ACC112 (cell line): ENCODE data around the gene KLHL2.
A peak's percentile ranks its signal among the peaks of the same experiment; 100 is the strongest.

Source experiments
- H2AFZ ChIP-seq: fragments of 200-600 bp; sonication (generic); one replicate; pipeline ENCODE4 v1.6.0; 2017; ENCODE audit warnings: antibody characterized with exemption, low read length; ENCODE audit not compliant: unreplicated experiment
- H3K27ac ChIP-seq: fragments of 200-600 bp; sonication (generic); 2 replicates; pipeline ENCODE4 v1.5.1; 2014; ENCODE audit warnings: low read depth, mild to moderate bottlenecking, antibody characterized with exemption, low read length, moderate library complexity
- H3K27me3 ChIP-seq: fragments of 200-600 bp; sonication (generic); 2 replicates; pipeline ENCODE4 v1.6.1; 2014; ENCODE audit warnings: mild to moderate bottlenecking, antibody characterized with exemption, low read length, moderate library complexity, mixed read lengths; ENCODE audit not compliant: insufficient read depth
- H3K36me3 ChIP-seq: fragments of 200-600 bp; sonication (generic); 2 replicates; pipeline ENCODE4 v1.6.1; 2016; ENCODE audit warnings: mild to moderate bottlenecking, antibody characterized with exemption, low read length, moderate library complexity, mixed read lengths; ENCODE audit not compliant: insufficient read depth
- H3K4me1 ChIP-seq: fragments of 200-600 bp; sonication (generic); one replicate; pipeline ENCODE4 v1.6.1; 2016; ENCODE audit warnings: low read length, mixed read lengths; ENCODE audit not compliant: insufficient read depth, unreplicated experiment, control insufficient read depth
- H3K4me3 ChIP-seq: fragments of 200-600 bp; sonication (generic); 2 replicates; pipeline ENCODE4 v1.5.1; 2014; ENCODE audit warnings: mild to moderate bottlenecking, low read depth, low read length
- H3K79me2 ChIP-seq: fragments of 200-600 bp; sonication (generic); one replicate; pipeline ENCODE4 v1.6.0; 2016; ENCODE audit warnings: low read length; ENCODE audit not compliant: control insufficient read depth, unreplicated experiment, insufficient read depth

Gene KLHL2

DNA sequence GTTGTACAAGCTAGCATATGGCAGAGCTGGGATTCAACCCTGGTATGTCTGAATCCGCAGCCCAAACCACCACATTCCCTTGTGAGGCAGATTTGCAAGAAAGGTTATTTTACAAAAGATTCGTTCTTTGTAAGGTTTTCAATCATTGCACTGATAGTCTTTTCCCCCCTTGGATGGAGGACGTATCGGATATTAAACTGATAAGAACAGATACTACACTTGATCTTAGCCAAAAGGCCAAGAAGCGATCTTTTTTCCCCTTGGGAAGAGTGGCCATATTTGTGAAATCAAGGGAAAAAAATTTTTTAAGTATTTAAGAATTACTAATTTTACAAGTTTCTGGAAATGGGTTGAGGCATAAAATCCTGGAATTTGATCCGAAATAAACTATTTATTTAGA lies 85.7 kb downstream of the KLHL2 start:
- H3K4me3 ChIP-seq, result no peak overlapping the region
- H3K4me1 ChIP-seq, result peaks cover 11% of the 10 kb centered on the region
- no peaks in the 10 kb centered on the region for H3K27me3 ChIP-seq
- no peak overlapping the region for H3K27ac ChIP-seq
- H2AFZ ChIP-seq, result no peak overlapping the region
- no peaks in the 10 kb centered on the region for H3K79me2 ChIP-seq
- H3K36me3 ChIP-seq, result no peaks in the 10 kb centered on the region; the same call in 1 of the 2 replicates

DNA sequence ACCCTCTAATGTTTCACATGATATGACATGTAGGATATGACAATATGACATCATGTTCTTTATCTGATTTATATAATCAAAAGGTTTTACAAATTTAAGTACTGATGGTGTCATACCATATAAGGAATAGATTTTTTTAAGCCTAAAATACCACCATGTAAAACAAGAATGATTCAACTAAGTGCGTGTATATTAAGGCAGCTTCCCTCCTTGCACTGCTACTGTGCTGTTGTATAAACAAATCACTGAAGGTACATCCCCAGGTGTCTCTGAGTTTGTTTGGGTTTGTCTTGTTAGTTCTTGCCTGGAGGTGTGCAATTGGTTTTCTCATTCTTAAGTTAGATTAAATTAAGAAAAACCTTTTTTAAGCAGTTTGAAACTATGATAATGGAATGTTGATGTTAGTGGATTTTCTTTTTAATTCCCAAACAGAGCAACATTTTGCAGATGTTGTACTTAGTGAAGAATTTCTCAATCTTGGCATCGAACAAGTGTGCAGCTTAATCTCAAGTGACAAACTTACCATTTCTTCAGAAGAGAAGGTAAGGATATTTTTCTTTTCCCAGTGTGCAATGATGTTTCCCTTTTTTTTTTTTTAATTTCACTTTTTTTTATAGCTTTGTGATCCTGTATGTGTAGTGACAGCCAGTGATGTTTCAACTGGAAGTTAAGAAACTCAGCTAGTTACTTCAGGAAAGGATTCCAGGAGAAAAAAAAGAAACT lies 86.7 kb downstream of the KLHL2 start:
- H2AFZ ChIP-seq, result no peak overlapping the region
- H3K27me3 ChIP-seq, result no peaks in the 10 kb centered on the region
- no peak overlapping the region for H3K4me3 ChIP-seq
- H3K4me1 ChIP-seq, result peaks cover 1% of the 10 kb centered on the region
- no peak overlapping the region for H3K27ac ChIP-seq
- H3K36me3 ChIP-seq, result no peaks in the 10 kb centered on the region; the same call in 1 of the 2 replicates
- no peaks in the 10 kb centered on the region for H3K79me2 ChIP-seq

DNA sequence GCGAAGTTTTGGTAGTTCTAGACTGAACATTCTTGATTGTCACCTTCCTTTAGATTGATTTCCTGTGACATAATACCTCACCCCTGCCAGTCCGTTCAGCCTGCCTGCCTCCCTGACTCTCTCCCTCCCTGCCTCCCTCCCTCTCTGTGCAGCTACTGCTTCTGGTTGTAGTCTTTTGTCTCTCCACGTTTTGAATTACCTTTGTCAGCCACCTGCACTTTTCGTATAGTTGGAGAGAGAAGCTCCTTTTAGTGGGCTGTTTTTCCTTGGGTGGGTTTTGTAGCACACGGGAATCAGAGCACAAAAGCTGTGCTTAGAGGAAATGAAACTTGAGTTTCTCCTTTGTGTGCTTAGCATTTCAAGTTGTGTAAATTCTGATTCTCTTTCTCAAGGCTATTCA lies 87.5 kb downstream of the KLHL2 start:
- Histone ChIP-seq H2AFZ (no peak overlapping the region), H3K4me1 (no peaks in the 10 kb centered on the region), H3K27me3 (no peaks in the 10 kb centered on the region), H3K27ac (no peak overlapping the region), H3K36me3 (no peaks in the 10 kb centered on the region; the same call in 1 of the 2 replicates), H3K4me3 (no peak overlapping the region), H3K79me2 (no peaks in the 10 kb centered on the region)

DNA sequence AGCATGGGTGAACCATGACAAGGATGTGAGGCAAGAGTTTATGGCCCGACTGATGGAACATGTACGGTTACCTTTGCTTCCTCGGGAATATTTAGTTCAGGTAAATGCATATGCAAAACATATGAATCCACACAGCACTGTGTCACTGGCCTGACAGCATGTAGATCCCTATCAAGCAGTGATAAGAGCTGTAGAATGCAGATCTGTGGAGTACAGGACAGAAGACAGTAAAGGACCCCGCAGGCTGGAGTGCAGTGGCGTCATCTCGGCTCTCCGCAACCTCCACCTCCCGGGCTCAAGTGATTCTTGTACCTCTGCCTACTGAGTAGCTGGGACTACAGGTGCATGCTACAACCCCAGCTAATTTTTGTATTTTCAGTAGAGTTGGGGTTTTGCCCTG lies 90.3 kb downstream of the KLHL2 start:
- no peak overlapping the region for H2AFZ ChIP-seq
- no peak overlapping the region for H3K27ac ChIP-seq
- no peaks in the 10 kb centered on the region for H3K27me3 ChIP-seq
- no peaks in the 10 kb centered on the region for H3K79me2 ChIP-seq
- H3K4me1 ChIP-seq, result peaks cover 8% of the 10 kb centered on the region
- H3K36me3 ChIP-seq, result no peaks in the 10 kb centered on the region; the same call in 1 of the 2 replicates
- H3K4me3 ChIP-seq, result no peak overlapping the region

DNA sequence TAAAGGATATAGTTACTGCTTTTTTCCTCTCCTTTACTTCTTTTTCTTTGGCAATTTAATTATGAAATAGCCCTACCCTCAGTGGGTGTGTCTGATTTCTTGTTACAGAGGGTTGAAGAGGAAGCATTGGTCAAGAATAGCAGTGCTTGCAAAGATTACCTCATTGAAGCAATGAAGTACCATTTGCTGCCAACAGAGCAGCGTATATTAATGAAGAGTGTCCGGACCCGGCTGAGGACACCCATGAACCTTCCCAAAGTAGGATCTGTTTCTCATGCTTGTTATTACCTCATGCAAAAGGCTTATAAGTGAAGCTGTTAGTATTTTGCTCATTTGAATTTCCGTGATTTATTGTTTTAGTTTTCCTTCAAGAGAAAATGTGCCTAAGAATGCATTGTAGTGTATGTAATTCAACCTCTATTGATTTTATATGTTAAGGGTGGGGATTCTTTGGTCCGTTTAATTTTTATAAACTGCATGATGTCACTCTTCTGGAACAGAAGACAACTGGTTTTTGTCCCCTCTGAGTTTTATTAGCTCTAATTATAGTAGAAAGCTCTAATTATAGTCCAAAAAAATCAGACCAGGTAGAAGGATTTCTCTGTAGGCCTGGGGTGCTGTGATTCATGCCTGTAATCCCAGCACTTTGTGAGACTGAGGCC lies 92.2 kb downstream of the KLHL2 start:
- Histone ChIP-seq H3K4me1 (peaks cover 8% of the 10 kb centered on the region), H3K36me3 (no peaks in the 10 kb centered on the region; the same call in 1 of the 2 replicates), H2AFZ (no peak overlapping the region), H3K4me3 (no peak overlapping the region), H3K79me2 (no peaks in the 10 kb centered on the region), H3K27me3 (no peaks in the 10 kb centered on the region), H3K27ac (no peak overlapping the region)

DNA sequence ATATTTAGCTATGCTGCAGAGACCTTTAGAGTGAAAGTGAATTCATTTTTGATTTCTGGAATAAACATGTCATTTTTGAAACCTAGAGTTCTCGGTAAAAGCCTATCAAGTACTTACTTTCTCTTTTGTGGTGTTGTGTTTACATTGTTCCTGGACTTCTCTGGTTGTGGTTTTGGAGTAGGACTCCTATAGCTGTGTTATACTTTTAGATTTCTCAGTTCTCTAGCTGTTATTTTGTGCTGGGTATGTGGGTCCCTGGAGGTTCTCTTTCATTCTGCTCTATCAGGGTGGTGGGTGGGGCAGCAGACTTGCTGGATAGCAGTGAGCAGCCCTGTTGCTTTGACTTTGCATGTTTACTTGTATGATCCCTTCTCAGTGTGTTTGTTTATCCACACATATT lies 94.5 kb downstream of the KLHL2 start:
- Histone ChIP-seq H3K4me1 (peaks cover 8% of the 10 kb centered on the region), H2AFZ (peak overlapping the region; percentile 78), H3K27ac (0 out of 2 replicates have a peak overlapping the region, but pooled peaks have one; percentile 0), H3K27me3 (no peaks in the 10 kb centered on the region), H3K36me3 (no peaks in the 10 kb centered on the region), H3K4me3 (peak overlapping the region; percentile 78), H3K79me2 (no peaks in the 10 kb centered on the region)

DNA sequence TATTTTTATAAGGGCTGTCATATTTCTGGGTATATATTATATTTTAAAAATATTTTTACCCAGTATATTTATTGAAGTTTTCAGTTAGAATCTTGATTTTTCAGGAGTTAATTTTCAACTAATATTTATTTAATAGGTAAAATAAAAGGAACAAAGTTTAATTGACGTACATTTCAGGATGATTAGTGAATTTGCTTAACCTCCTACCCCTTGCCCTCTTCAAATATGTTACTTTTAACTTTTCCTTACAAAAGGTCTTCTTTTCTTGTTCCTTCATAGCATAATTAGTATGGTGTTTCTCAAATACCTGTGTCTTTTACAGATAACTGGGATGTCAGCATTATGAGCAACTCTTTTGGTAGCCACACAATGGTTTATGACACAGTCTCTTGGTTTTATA lies 95.3 kb downstream of the KLHL2 start:
- Histone ChIP-seq H2AFZ (peak overlapping the region; percentile 32), H3K79me2 (no peaks in the 10 kb centered on the region), H3K27ac (no peak overlapping the region), H3K27me3 (no peaks in the 10 kb centered on the region), H3K36me3 (no peaks in the 10 kb centered on the region), H3K4me3 (no peak overlapping the region), H3K4me1 (peaks cover 12% of the 10 kb centered on the region)

DNA sequence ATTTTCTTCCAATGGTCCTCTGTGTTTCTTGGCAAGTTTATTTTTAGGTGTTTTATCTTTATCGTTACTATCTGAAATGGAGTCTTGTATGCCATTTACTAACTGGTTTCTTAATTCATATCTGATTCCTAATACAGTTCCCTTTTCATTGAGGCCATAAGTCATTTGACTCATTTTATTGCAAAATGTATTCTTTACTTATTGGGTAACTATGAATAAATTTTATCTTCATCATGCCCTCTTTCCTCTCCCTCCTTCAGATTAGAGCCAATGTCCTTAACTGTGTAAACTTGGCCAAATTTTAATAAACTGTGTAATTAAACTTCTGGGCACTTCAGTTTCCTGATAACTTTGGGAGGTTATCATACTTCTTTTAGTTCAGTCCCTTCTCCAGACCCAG lies 100.8 kb downstream of the KLHL2 start:
- Histone ChIP-seq H2AFZ (no peak overlapping the region), H3K27me3 (no peaks in the 10 kb centered on the region), H3K79me2 (no peaks in the 10 kb centered on the region), H3K4me3 (no peak overlapping the region; the same call in 1 of the 2 replicates), H3K4me1 (peaks cover 22% of the 10 kb centered on the region), H3K36me3 (peaks cover 3% of the 10 kb centered on the region; the same call in 1 of the 2 replicates), H3K27ac (peak overlapping the region; percentile 74)

DNA sequence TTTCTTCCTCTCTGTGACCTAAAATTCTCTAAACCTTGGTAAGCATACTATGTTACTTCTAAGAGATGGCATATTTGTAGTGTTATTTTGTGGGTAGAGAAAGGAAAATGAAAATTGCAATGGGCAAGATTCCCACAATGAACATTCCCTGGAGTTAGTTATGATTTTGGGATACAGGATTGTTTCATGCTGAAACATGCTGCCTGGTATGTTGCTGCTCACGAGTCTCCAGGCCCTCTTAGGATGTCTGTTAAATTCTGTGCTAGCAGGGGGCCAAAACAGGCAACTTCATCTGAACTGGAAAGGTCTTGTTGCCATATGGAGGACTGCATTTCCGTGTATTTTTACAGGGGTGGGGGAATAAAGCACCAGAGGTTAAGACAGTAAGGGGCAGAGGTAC lies 101.2 kb downstream of the KLHL2 start:
- Histone ChIP-seq H3K27me3 (no peaks in the 10 kb centered on the region), H3K36me3 (peaks cover 3% of the 10 kb centered on the region; the same call in 1 of the 2 replicates), H3K79me2 (no peaks in the 10 kb centered on the region), H3K4me3 (no peak overlapping the region; the same call in 1 of the 2 replicates), H2AFZ (no peak overlapping the region), H3K4me1 (peaks cover 22% of the 10 kb centered on the region), H3K27ac (peak overlapping the region; percentile 74)

DNA sequence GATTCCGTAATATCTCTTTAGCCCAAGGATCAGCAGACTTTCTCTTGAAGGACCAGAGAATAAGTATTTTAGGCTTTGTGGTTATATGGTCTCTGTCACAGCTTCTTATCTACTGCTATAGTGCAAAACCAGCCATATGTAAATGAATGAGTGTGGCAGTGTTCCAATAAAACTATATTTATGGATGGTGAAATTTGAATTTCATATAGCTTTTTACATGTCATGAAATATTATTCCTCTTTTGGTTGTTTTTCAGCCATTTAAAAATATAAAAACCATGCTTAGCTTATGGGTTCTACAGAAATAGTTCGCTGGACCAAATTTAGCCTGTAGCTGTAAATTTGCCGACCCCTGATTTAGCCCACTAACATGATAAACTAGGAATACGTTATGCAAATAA lies 102.1 kb downstream of the KLHL2 start:
- H3K27ac ChIP-seq, result peak overlapping the region; percentile 74; the same call in 1 of the 2 replicates
- H3K4me1 ChIP-seq, result peaks cover 22% of the 10 kb centered on the region
- H3K4me3 ChIP-seq, result no peak overlapping the region
- peaks cover 10% of the 10 kb centered on the region; the same call in 1 of the 2 replicates for H3K36me3 ChIP-seq
- H3K79me2 ChIP-seq, result no peaks in the 10 kb centered on the region
- H2AFZ ChIP-seq, result no peak overlapping the region
- no peaks in the 10 kb centered on the region for H3K27me3 ChIP-seq

DNA sequence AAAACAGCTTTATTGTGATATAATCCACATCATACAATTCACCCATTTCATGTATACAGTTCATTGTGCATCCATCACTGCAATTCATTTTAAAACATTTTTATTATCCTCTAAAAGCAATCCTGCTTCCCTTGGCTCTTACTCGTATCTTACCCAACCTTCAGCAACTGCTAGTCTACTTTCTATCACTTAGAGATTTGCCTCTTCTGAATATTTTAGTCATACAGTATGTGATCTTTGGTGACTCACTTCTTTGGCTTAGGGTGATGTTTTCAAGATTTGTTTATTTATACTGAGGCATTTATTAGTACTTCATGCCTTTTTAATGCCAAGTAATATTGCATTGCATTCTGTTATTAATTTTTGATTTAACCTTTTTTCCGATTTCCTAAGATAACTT lies 105.1 kb downstream of the KLHL2 start:
- no peak overlapping the region for H3K4me3 ChIP-seq
- no peaks in the 10 kb centered on the region for H3K27me3 ChIP-seq
- H3K36me3 ChIP-seq, result peaks cover 11% of the 10 kb centered on the region; the same call in 1 of the 2 replicates
- no peak overlapping the region for H2AFZ ChIP-seq
- no peaks in the 10 kb centered on the region for H3K79me2 ChIP-seq
- no peak overlapping the region for H3K27ac ChIP-seq
- H3K4me1 ChIP-seq, result peaks cover 19% of the 10 kb centered on the region
